ENCODE data around the gene TTLL9. TPM values are rescaled to one million over a fixed set of nuclear protein-coding genes. Genes with fewer than 3 reads are reported as not detected.

TTLL9 gene
- total RNA-seq, 1 experiment from 2014 or later: not detected

- Histone ChIP-seq H3K4me3 (ENCODE audit: low read depth, low read length, poor library complexity, severe bottlenecking) (no peak overlapping the region), H3K4me1 (ENCODE audit: insufficient read depth, low read length, poor library complexity, severe bottlenecking) (no peaks in the 10 kb centered on the region), H3K27me3 (replicated peaks; ENCODE audit: insufficient read depth, low read depth, low read length, poor library complexity) (peaks cover 39% of the 10 kb centered on the region), H3K36me3 (ENCODE audit: insufficient read depth, low read length, poor library complexity, severe bottlenecking) (no peaks in the 10 kb centered on the region), H3K27ac (ENCODE audit: low read depth, low read length, poor library complexity, severe bottlenecking) (no peak overlapping the region), H3K9me3 (ENCODE audit: low read depth, low read length, poor library complexity, severe bottlenecking) (no peaks in the 10 kb centered on the region)
- POLR2A ChIA-PET (ENCODE audit: low non-redundant PET): no interaction called here
- TF ChIP-seq CTCF (conservative IDR thresholded peaks at IDR 0.05; ENCODE audit: low read depth, low read length) (no peak), EZH2 (IDR thresholded peaks at IDR 0.05; ENCODE audit: borderline replicate concordance, low read depth, low read length, poor library complexity, severe bottlenecking) (no peak)
- intact Hi-C loops (cut with micrococcal nuclease; ENCODE audit: unreplicated experiment): no loop called here
- no peak for DNase-seq (ENCODE audit: low spot score)
- BruUV-seq (replicated peaks): no TSS peak
- CTCF ChIA-PET: interaction anchor here (0.7 kb wide), 1 partner anchor 195 kb away, joined by 4 read pairs; no protein-coding TSS in a partner anchor
These were observed 104.6 kb downstream of the TTLL9 start for GRCh38 chr20:31974951-31975487.

GRCh38 chr20:31975874-31976273, 105.4 kb downstream of the TTLL9 start:
- no peak for DNase-seq (ENCODE audit: low spot score)

DNA sequence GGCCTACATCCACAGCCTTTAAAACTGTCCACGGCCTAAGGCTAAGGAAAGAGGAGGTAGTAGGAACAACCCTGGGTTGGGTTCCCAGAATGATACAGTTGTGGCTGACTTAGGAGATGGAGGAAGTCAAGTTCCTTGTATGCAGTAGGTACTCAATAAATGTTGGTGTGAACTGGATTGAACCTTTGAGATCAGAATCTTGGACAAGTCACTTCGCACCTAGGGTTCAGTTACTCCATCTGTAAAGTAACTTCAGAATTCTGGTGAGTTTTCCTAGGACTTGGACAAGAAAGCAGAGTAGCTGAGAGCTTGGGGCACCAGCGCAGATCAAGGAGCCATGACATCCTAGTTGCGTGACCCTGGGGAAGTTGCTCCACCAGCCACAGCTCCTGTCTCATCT, 106.6 kb downstream of the TTLL9 start:
- Histone ChIP-seq H3K36me3 (ENCODE audit: insufficient read depth, low read length, poor library complexity, severe bottlenecking) (no peaks in the 10 kb centered on the region), H3K27me3 (replicated peaks; ENCODE audit: insufficient read depth, low read depth, low read length, poor library complexity) (peaks cover 19% of the 10 kb centered on the region), H3K9me3 (ENCODE audit: low read depth, low read length, poor library complexity, severe bottlenecking) (no peaks in the 10 kb centered on the region), H3K27ac (ENCODE audit: low read depth, low read length, poor library complexity, severe bottlenecking) (no peak overlapping the region), H3K4me1 (ENCODE audit: insufficient read depth, low read length, poor library complexity, severe bottlenecking) (no peaks in the 10 kb centered on the region), H3K4me3 (ENCODE audit: low read depth, low read length, poor library complexity, severe bottlenecking) (no peak overlapping the region)
- BruUV-seq (replicated peaks): no TSS peak
- intact Hi-C loops (cut with micrococcal nuclease; ENCODE audit: unreplicated experiment): no loop called here
- CTCF ChIA-PET: no interaction called here
- POLR2A ChIA-PET (ENCODE audit: low non-redundant PET): no interaction called here
- no peak for TF ChIP-seq CTCF (conservative IDR thresholded peaks at IDR 0.05; ENCODE audit: low read depth, low read length)
- no peak for TF ChIP-seq EZH2 (IDR thresholded peaks at IDR 0.05; ENCODE audit: borderline replicate concordance, low read depth, low read length, poor library complexity, severe bottlenecking)
- DNase-seq (ENCODE audit: low spot score): no peak

More at GRCh38 chr20:31975874-31976273, 105.4 kb downstream of the TTLL9 start:
- ChIA-PET POLR2A (ENCODE audit: low non-redundant PET) (no interaction called here), CTCF (interaction anchor here (0.7 kb wide), 1 partner anchor 196 kb away, joined by 4 read pairs; no protein-coding TSS in a partner anchor)
- H3K27ac ChIP-seq (ENCODE audit: low read depth, low read length, poor library complexity, severe bottlenecking): no peak overlapping the region
- no peak overlapping the region for H3K4me3 ChIP-seq (ENCODE audit: low read depth, low read length, poor library complexity, severe bottlenecking)
- no peaks in the 10 kb centered on the region for H3K4me1 ChIP-seq (ENCODE audit: insufficient read depth, low read length, poor library complexity, severe bottlenecking)
- TF ChIP-seq CTCF (conservative IDR thresholded peaks at IDR 0.05; ENCODE audit: low read depth, low read length) (no peak), EZH2 (IDR thresholded peaks at IDR 0.05; ENCODE audit: borderline replicate concordance, low read depth, low read length, poor library complexity, severe bottlenecking) (no peak)
- no TSS peak for BruUV-seq (replicated peaks)
- H3K9me3 ChIP-seq (ENCODE audit: low read depth, low read length, poor library complexity, severe bottlenecking): no peaks in the 10 kb centered on the region
- peaks cover 31% of the 10 kb centered on the region for H3K27me3 ChIP-seq (replicated peaks; ENCODE audit: insufficient read depth, low read depth, low read length, poor library complexity)
- no peaks in the 10 kb centered on the region for H3K36me3 ChIP-seq (ENCODE audit: insufficient read depth, low read length, poor library complexity, severe bottlenecking)
- intact Hi-C loops (cut with micrococcal nuclease; ENCODE audit: unreplicated experiment): no loop called here
